ENCODE measurements around the gene PAMR1. TPM values are rescaled to one million over a fixed set of nuclear protein-coding genes. Genes with fewer than 3 reads are reported as not detected.

Gene PAMR1
- polyA plus RNA-seq, 1 donor: 4.3 TPM

- DNase-seq: no peak
Measured at GRCh38 chr11:35496416-35496815, 29.0 kb downstream of the PAMR1 start.

GRCh38 chr11:35494957-35495490 is 30.4 kb downstream of the PAMR1 start:
- no peak for DNase-seq

GRCh38 chr11:35491231-35491871 is 34.1 kb downstream of the PAMR1 start:
- DNase-seq: no peak

GRCh38 chr11:35488117-35488516 is 37.3 kb downstream of the PAMR1 start:
- no peak for DNase-seq

GRCh38 chr11:35487532-35488078 is 37.8 kb downstream of the PAMR1 start:
- peak; percentile 45 for DNase-seq

DNA sequence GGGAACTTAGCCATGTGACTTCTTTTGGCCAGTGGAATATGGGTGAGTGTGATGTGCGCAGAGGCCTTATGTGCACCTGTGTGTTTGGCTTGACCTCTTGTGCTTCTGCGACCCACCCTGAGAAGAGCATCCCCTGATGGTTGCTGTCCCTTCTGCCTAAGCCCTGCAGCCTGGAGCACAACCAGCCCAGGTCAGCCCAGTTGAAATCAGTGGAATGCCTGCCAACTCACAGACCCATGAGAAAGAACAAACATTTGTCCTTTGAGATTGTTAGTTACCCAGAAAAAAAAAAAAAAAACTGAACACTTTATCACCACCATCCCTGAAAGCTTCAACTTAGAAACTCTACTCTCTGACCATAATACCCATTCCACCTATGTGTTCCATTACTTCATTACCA is 38.5 kb downstream of the PAMR1 start:
- no peak for DNase-seq

DNA sequence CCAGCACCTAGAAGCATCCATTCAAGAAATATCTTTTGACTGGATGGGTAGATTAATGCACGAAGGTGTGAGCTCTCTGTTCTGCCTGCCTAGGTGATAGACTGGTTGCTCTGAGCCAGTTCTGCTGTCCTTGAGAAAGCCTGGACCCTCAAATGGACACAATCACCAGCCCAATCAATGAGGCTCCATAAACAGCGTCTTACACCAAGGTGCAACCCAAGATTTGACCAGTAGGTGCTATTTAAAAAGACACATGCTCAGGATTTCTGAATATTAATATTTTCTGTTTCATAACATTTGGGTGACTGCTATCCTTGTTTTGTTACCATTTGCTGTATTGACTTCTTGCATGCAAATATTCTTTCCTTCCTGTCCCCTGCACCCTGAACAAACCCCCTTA is 39.0 kb downstream of the PAMR1 start:
- DNase-seq: no peak

DNA sequence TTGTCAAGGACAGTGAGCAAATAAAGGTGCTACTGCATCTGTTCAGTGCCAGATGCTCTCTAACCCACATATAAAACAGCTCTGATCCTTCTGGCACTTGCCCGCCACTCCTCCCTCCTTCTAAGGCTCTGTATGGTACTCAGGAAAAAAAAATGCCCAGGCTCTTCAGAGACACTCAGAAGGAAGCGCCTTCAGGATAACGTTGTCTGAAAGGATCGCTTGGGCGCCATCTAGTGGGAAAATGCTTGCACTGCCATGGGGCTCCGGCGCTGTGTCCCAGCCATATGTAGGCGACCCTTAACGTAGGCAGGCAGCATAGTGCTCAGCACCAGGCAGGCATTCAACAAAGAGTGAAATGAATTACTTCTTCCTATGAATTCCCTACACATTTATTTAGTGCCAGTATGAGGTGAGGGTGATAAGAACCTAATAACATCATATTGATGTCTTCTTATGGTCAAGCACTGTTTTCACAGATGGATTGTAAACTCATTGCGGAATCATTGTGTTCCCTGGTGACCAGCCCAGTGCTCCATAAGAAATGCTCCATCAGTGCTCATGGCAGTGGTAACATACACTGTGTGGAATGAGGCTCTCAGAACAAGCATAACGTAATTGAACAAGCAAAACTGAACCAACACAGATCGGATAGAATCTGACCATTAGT is 39.6 kb downstream of the PAMR1 start:
- peak; percentile 86 for DNase-seq

DNA sequence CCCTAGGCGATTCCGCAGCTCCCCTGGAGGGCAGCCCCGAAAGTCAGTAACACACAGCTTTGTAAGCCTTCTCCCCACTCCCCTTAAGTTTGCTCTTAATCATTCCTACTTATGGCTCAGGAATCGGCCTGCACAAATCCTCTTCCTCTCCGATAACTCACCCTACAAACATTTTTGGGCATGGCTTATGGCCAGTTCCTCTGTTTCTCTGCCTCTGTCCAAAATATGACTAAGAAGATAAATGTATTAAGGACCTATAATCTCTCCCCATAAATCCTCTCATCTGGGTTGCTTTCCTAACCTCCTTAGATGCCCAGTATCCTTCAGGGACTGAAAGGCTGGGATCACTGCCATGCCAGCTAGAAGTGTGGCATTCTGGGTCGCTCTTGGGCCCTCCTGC is 41.0 kb downstream of the PAMR1 start:
- no peak for DNase-seq

GRCh38 chr11:35483131-35483820 is 42.1 kb downstream of the PAMR1 start:
- no peak for DNase-seq

DNA sequence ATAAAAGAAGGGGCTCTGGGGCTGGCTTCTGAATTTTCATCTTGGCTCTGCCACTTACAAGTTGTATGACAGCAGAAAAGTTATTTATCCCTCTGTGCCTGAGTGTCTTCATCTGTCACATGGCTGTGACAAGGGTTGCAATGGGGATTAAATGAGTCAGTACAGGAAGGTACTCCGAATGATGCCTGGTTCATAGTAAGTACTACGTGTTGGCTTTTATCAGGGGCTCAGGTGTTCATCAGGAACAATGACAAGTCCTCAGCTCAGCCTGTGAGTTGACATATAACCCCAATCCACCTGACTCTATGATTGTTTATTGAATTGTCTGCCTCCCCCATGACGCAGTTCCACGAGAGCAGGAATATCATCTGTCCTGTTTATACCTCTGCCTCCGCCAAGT is 45.7 kb downstream of the PAMR1 start:
- DNase-seq: no peak

DNA sequence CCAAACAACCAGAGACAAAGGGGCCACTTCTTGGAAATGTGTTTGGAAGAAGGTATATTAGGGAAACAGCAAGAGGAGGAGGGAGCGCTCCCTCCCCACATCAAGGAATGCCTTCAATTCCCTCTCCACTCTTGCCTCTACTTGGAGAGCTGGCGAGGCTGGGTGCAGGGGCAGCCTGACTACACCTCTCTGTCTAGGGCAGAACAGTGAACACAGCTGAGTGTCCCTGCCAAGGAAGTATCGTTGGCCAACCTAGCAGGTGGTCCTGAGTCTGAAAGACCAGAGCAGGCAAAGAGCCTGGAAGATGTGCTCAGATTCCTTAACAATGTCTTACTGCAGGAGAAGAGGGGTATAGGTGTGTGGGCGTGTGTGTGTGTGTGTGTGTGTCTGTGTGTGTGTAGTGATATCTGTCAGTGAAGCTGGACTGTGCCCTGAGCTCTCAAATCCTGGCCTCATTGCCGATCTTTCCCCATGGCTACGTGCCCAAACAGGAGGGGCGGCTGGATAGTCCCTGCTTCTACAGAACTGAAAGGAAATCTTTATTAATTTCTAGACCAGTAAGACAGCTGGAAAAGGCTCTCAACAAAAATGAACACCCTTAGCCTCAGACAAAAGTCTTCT is 46.8 kb downstream of the PAMR1 start:
- DNase-seq: no peak

DNA sequence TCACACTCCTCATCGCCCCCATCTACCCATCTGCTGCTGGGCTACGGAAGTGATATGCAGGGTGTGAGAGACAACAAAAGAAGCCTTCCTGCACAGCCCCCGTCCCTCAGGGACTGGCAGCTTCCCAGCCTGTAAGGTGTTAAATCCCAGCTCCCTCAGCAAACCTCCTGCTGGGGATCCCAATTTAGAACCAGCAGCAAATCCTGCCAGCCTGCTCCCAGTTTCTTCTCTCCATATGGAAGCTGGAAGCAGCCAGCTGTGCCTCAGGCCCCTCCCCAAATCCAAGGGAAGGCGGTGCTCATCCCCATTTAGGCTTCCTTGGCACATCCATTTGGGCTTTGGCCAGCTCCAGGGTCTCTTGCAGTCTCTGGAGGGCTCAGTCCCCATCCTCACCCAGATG is 47.5 kb downstream of the PAMR1 start:
- DNase-seq: no peak

GRCh38 chr11:35474688-35475087 is 50.7 kb downstream of the PAMR1 start:
- no peak for DNase-seq

GRCh38 chr11:35473795-35474374 is 51.5 kb downstream of the PAMR1 start:
- DNase-seq: no peak

GRCh38 chr11:35470616-35471015 is 54.8 kb downstream of the PAMR1 start:
- no peak for DNase-seq

- DNase-seq: no peak
Measured at GRCh38 chr11:35466058-35466457, 59.4 kb downstream of the PAMR1 start.

DNA sequence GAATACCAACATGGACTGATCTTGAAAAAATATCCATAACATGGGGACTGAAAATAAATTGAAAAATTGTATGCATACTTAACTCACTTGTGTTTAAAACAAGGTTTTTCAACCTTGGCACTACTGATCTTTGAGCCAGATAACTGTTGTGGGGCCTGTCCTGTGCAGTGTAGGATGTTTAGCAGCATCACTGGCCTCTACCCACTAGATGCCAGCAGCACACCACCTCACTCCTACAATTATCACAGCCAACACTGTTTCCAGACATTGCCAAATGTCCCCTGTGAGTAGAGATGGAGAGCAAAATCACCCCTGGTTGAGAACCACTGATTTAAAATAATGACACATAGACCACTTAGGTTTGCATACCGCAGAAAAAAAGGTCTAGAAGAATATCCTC is 61.1 kb downstream of the PAMR1 start:
- DNase-seq: no peak

- DNase-seq: no peak
Measured at GRCh38 chr11:35463331-35463751, 62.1 kb downstream of the PAMR1 start.

- DNase-seq: no peak
Measured at GRCh38 chr11:35461917-35462538, 63.4 kb downstream of the PAMR1 start.

GRCh38 chr11:35459489-35459888 is 65.9 kb downstream of the PAMR1 start:
- DNase-seq: no peak

GRCh38 chr11:35458846-35459245 is 66.6 kb downstream of the PAMR1 start:
- DNase-seq: no peak
